Trophoblast cell (in vitro differentiated cells and primary cell): ENCODE measurements around the gene TPM1.
A peak's percentile ranks its signal among the peaks of the same experiment; 100 is the strongest.

Experiments used
- DNase-seq, 2 donors: peaks; one replicate each; pipeline ENCODE4 v3.0.0-alpha.2; 2016
- H2AFZ ChIP-seq: 2 replicates; pipeline ENCODE4 v1.6.1; 2013; ENCODE audit warnings: low read length, moderate library complexity, mild to moderate bottlenecking; ENCODE audit not compliant: insufficient read depth, poor library complexity
- H2AK5ac ChIP-seq: 2 replicates; pipeline ENCODE4 v1.6.1; 2013; ENCODE audit warnings: mild to moderate bottlenecking, low read length
- H2BK120ac ChIP-seq: 2 replicates; pipeline ENCODE4 v1.6.1; 2013; ENCODE audit warnings: low read length, mild to moderate bottlenecking, moderate library complexity; ENCODE audit not compliant: insufficient read depth, poor library complexity
- H2BK12ac ChIP-seq: 2 replicates; pipeline ENCODE4 v1.6.1; 2013; ENCODE audit warnings: mild to moderate bottlenecking, low read length, moderate library complexity
- H2BK5ac ChIP-seq: 2 replicates; pipeline ENCODE4 v1.6.1; 2013; ENCODE audit warnings: low read length, low read depth, moderate library complexity, mild to moderate bottlenecking; ENCODE audit not compliant: poor library complexity
- H3K14ac ChIP-seq: 2 replicates; pipeline ENCODE4 v1.6.1; 2013; ENCODE audit warnings: mild to moderate bottlenecking, low read length
- H3K18ac ChIP-seq: 2 replicates; pipeline ENCODE4 v1.6.1; 2013; ENCODE audit warnings: mild to moderate bottlenecking, low read length
- H3K23ac ChIP-seq: 2 replicates; pipeline ENCODE4 v1.6.1; 2013; ENCODE audit warnings: low read length
- H3K27ac ChIP-seq: 2 replicates; pipeline ENCODE4 v1.5.1; 2013; ENCODE audit warnings: low read depth, mild to moderate bottlenecking, inconsistent platforms, low read length, moderate library complexity
- H3K27me3 ChIP-seq: 2 replicates; pipeline ENCODE4 v1.6.1; 2013; ENCODE audit warnings: inconsistent platforms, mild to moderate bottlenecking, low read length, moderate library complexity; ENCODE audit not compliant: insufficient read depth
- H3K36me3 ChIP-seq, 2 experiments: 1 replicate in 1 of 2; 2 replicates in 1 of 2; pipeline ENCODE4 v1.6.1; 2013; ENCODE audit warnings: low read length in 2 of 2, mild to moderate bottlenecking in 2 of 2, moderate library complexity in 1 of 2; ENCODE audit not compliant: insufficient read depth in 2 of 2, control insufficient read depth in 1 of 2
- H3K4ac ChIP-seq: 2 replicates; pipeline ENCODE4 v1.6.1; 2013; ENCODE audit warnings: low read depth, mild to moderate bottlenecking, low read length, moderate library complexity
- H3K4me1 ChIP-seq, 2 experiments: 1 replicate in 1 of 2; 2 replicates in 1 of 2; pipeline ENCODE4 v1.6.1; 2013; ENCODE audit warnings: low read length in 2 of 2, mild to moderate bottlenecking in 2 of 2, moderate library complexity in 1 of 2; ENCODE audit not compliant: insufficient read depth in 2 of 2, control insufficient read depth in 1 of 2
- H3K4me2 ChIP-seq: 2 replicates; pipeline ENCODE4 v1.6.1; 2013; ENCODE audit warnings: inconsistent platforms, mild to moderate bottlenecking, low read length, moderate library complexity
- H3K4me3 ChIP-seq: 2 replicates; pipeline ENCODE4 v1.5.1; 2013; ENCODE audit warnings: mild to moderate bottlenecking, low read depth, low read length, inconsistent platforms
- H3K79me1 ChIP-seq: one replicate; pipeline ENCODE4 v1.6.1; 2013; ENCODE audit warnings: low read length
- H3K79me2 ChIP-seq: 2 replicates; pipeline ENCODE4 v1.6.1; 2013; ENCODE audit warnings: low read length, mild to moderate bottlenecking; ENCODE audit not compliant: control insufficient read depth, insufficient read depth, poor library complexity
- H3K9ac ChIP-seq: 2 replicates; pipeline ENCODE4 v1.6.1; 2013; ENCODE audit warnings: mild to moderate bottlenecking, low read length
- H3K9me3 ChIP-seq: 2 replicates; pipeline ENCODE4 v1.6.1; 2013; ENCODE audit warnings: low read depth, mild to moderate bottlenecking, control low read depth, inconsistent platforms, low read length; ENCODE audit not compliant: insufficient read depth
- H4K12ac ChIP-seq: 2 replicates; pipeline ENCODE4 v1.6.1; 2013; ENCODE audit warnings: low read depth, mild to moderate bottlenecking, low read length, moderate library complexity
- H4K8ac ChIP-seq: 2 replicates; pipeline ENCODE4 v1.6.1; 2013; ENCODE audit warnings: low read depth, mild to moderate bottlenecking, low read length, moderate library complexity
- H4K91ac ChIP-seq: one replicate; pipeline ENCODE4 v1.6.1; 2013; ENCODE audit warnings: low read depth, mild to moderate bottlenecking, low read length, moderate library complexity
- WGBS: extraction: QIAGEN DNeasy Blood & Tissue Kit; methylation state at CpG from one replicate; pipeline ENCODE4 v1.1.7; 2013; ENCODE audit warnings: missing lambda C conversion rate; ENCODE audit not compliant: insufficient read length, insufficient coverage; ENCODE audit errors: extremely low coverage; 5-methylcytosine and 5-hydroxymethylcytosine counted together

Gene TPM1

GRCh38 chr15:63063164-63063756 is 20.7 kb downstream of the TPM1 start:
- no peak overlapping the region for H4K91ac ChIP-seq
- no peak overlapping the region for H2AFZ ChIP-seq
- H3K9ac ChIP-seq, result no peak overlapping the region
- DNase-seq, result peak in 1 of 2 donors; percentile 1
- no peak overlapping the region for H2BK5ac ChIP-seq
- H4K8ac ChIP-seq, result no peak overlapping the region
- no peaks in the 10 kb centered on the region for H3K79me2 ChIP-seq
- no peak overlapping the region for H3K18ac ChIP-seq
- no peak overlapping the region for H3K27ac ChIP-seq
- no peak overlapping the region for H3K4me3 ChIP-seq
- H3K23ac ChIP-seq, result no peak overlapping the region
- H3K14ac ChIP-seq, result no peak overlapping the region
- H2BK120ac ChIP-seq, result no peak overlapping the region
- no CpG with 5 or more reads among the region's 2 CpGs for WGBS
- H3K36me3 ChIP-seq, result peaks cover 41 to 75% of the 10 kb centered on the region in 2 experiments
- peaks cover 2 to 5% of the 10 kb centered on the region in 2 experiments for H3K4me1 ChIP-seq
- no peak overlapping the region for H2BK12ac ChIP-seq
- no peaks in the 10 kb centered on the region for H3K27me3 ChIP-seq
- no peaks in the 10 kb centered on the region for H3K9me3 ChIP-seq
- H3K4me2 ChIP-seq, result no peak overlapping the region
- H3K79me1 ChIP-seq, result peaks cover 2% of the 10 kb centered on the region
- no peak overlapping the region for H2AK5ac ChIP-seq
- no peak overlapping the region for H4K12ac ChIP-seq
- H3K4ac ChIP-seq, result no peak overlapping the region

- H3K9me3 ChIP-seq, result no peaks in the 10 kb centered on the region
- peaks cover 2% of the 10 kb centered on the region for H3K79me1 ChIP-seq
- peak in 1 of 2 donors; percentile 1 for DNase-seq
- peak overlapping the region; percentile 24 for H3K23ac ChIP-seq
- no peak overlapping the region for H3K14ac ChIP-seq
- no peak overlapping the region for H3K9ac ChIP-seq
- H2BK12ac ChIP-seq, result no peak overlapping the region
- H4K91ac ChIP-seq, result no peak overlapping the region
- H3K4ac ChIP-seq, result no peak overlapping the region
- peaks cover 2 to 3% of the 10 kb centered on the region in 2 experiments for H3K4me1 ChIP-seq
- H2BK5ac ChIP-seq, result no peak overlapping the region
- no peak overlapping the region for H3K18ac ChIP-seq
- no peak overlapping the region for H4K8ac ChIP-seq
- H3K79me2 ChIP-seq, result no peaks in the 10 kb centered on the region
- no peak overlapping the region for H2AFZ ChIP-seq
- H2BK120ac ChIP-seq, result no peak overlapping the region
- H2AK5ac ChIP-seq, result no peak overlapping the region
- no peak overlapping the region for H3K27ac ChIP-seq
- peaks cover 43 to 77% of the 10 kb centered on the region in 2 experiments for H3K36me3 ChIP-seq
- H4K12ac ChIP-seq, result no peak overlapping the region
- H3K4me2 ChIP-seq, result peak overlapping the region; percentile 11
- WGBS, result no CpG with 5 or more reads among the region's 13 CpGs
- H3K27me3 ChIP-seq, result no peaks in the 10 kb centered on the region
- H3K4me3 ChIP-seq, result no peak overlapping the region
These were observed 21.4 kb downstream of the TPM1 start for GRCh38 chr15:63063877-63064409.

GRCh38 chr15:63065262-63066221 is 23.0 kb downstream of the TPM1 start:
- H3K27ac ChIP-seq, result no peak overlapping the region
- H4K8ac ChIP-seq, result no peak overlapping the region
- no peaks in the 10 kb centered on the region for H3K27me3 ChIP-seq
- no peak overlapping the region for H4K12ac ChIP-seq
- H2BK5ac ChIP-seq, result no peak overlapping the region
- no peak overlapping the region for H2BK120ac ChIP-seq
- H2BK12ac ChIP-seq, result no peak overlapping the region
- H3K18ac ChIP-seq, result no peak overlapping the region
- H3K4ac ChIP-seq, result no peak overlapping the region
- H3K4me2 ChIP-seq, result no peak overlapping the region
- no peak overlapping the region for H2AFZ ChIP-seq
- H3K36me3 ChIP-seq, result peaks cover 39 to 73% of the 10 kb centered on the region in 2 experiments
- no peak overlapping the region for H4K91ac ChIP-seq
- H2AK5ac ChIP-seq, result no peak overlapping the region
- no peaks in the 10 kb centered on the region for H3K79me2 ChIP-seq
- DNase-seq, result peak in 1 of 2 donors; percentile 68
- H3K9ac ChIP-seq, result no peak overlapping the region
- no CpG with 5 or more reads among the region's 8 CpGs for WGBS
- H3K9me3 ChIP-seq, result no peaks in the 10 kb centered on the region
- H3K4me3 ChIP-seq, result no peak overlapping the region
- no peak overlapping the region for H3K23ac ChIP-seq
- H3K14ac ChIP-seq, result no peak overlapping the region
- peaks cover 2% of the 10 kb centered on the region for H3K79me1 ChIP-seq
- H3K4me1 ChIP-seq, result peaks cover 2 to 3% of the 10 kb centered on the region in 2 experiments

GRCh38 chr15:63066272-63066671 is 23.7 kb downstream of the TPM1 start:
- Histone ChIP-seq H4K91ac (no peak overlapping the region), H3K18ac (no peak overlapping the region), H3K79me1 (peaks cover 2% of the 10 kb centered on the region), H3K27me3 (no peaks in the 10 kb centered on the region), H2AFZ (no peak overlapping the region), H2BK120ac (no peak overlapping the region), H3K4ac (no peak overlapping the region), H3K23ac (no peak overlapping the region), H3K9ac (no peak overlapping the region), H3K9me3 (no peaks in the 10 kb centered on the region), H3K79me2 (no peaks in the 10 kb centered on the region), H3K27ac (no peak overlapping the region), H2BK12ac (no peak overlapping the region), H3K4me1 (peaks cover 0 to 2% of the 10 kb centered on the region in 2 experiments), H3K36me3 (peaks cover 37 to 72% of the 10 kb centered on the region in 2 experiments), H3K4me2 (no peak overlapping the region), H3K4me3 (no peak overlapping the region), H2BK5ac (no peak overlapping the region), H4K12ac (no peak overlapping the region), H4K8ac (no peak overlapping the region), H3K14ac (no peak overlapping the region), H2AK5ac (no peak overlapping the region)
- DNase-seq, result no peak
- WGBS, result no CpG with 5 or more reads among the region's 3 CpGs
